ENCODE data around the gene TDRD3.

- TF ChIP-seq CTCF (IDR thresholded peaks at IDR 0.05; ENCODE audit: low read length): no peak
- no peak for TF ChIP-seq EZH2 (IDR thresholded peaks at IDR 0.05; ENCODE audit: borderline replicate concordance, low read length)
Observed at GRCh38 chr13:60613080-60613479, 216.1 kb downstream of the TDRD3 start.

All from OCI-LY1 (cell line).